ENCODE measurements around the gene RAPGEF4. TPM values are rescaled to one million over a fixed set of nuclear protein-coding genes. Genes with fewer than 3 reads are reported as not detected.

Gene RAPGEF4
- total and polyA plus RNA-seq, 2 of the 4 experiments (the other 2 are of a cell fraction), result 1.7 to 3.2 TPM

GRCh38 chr2:172863341-172863740 lies 127.7 kb downstream of the RAPGEF4 start:
- no peak overlapping the region for H2BK15ac ChIP-seq (ENCODE audit: low read depth, low read length)
- DNase-seq, result no peak

More at GRCh38 chr2:172863341-172863740, 127.7 kb downstream of the RAPGEF4 start:
- intact Hi-C loops (cut with micrococcal nuclease) (no loop called here), dilution Hi-C loops (cut with HindIII; ENCODE audit: low sequenced_read_pairs, unreplicated experiment) (no loop called here), in situ Hi-C loops (cut with MboI; ENCODE audit: low sequenced_read_pairs) (no loop called here)
- Histone ChIP-seq H3K27ac (ENCODE audit: insufficient read depth, low read length) (no peak overlapping the region), H3K9me3 (ENCODE audit: control insufficient read depth, insufficient read depth, low read length) (no peaks in the 10 kb centered on the region), H3K4me2 (ENCODE audit: low read depth, low read length) (no peak overlapping the region), H3K14ac (replicated peaks; ENCODE audit: low read depth, low read length) (no peak overlapping the region), H2AK9ac (replicated peaks; ENCODE audit: low read depth, low read length, poor library complexity) (no peak overlapping the region), H4K20me1 (ENCODE audit: insufficient read depth, low read length) (no peaks in the 10 kb centered on the region), H2BK5ac (ENCODE audit: low read depth, low read length, poor library complexity, severe bottlenecking) (no peak overlapping the region), H4K8ac (ENCODE audit: low read depth in 2 of 2, low read length in 2 of 2) (no peak overlapping the region), H4K91ac (ENCODE audit: insufficient read depth, low read depth, low read length) (no peak overlapping the region), H3K9ac (ENCODE audit: low read depth, low read length) (no peak overlapping the region), H3K27me3 (ENCODE audit: control insufficient read depth, insufficient read depth, low read length) (no peaks in the 10 kb centered on the region), H2BK20ac (ENCODE audit: low read depth, low read length) (no peak overlapping the region), H3K56ac (ENCODE audit: extremely low read depth, insufficient read depth, low read length) (no peak overlapping the region), H2BK120ac (ENCODE audit: low read depth, low read length) (no peak overlapping the region), H3K4me3 (ENCODE audit: insufficient read depth, low read depth, low read length) (no peak overlapping the region), H3K9me1 (ENCODE audit: insufficient read depth, low read length) (no peaks in the 10 kb centered on the region; the same call in 1 of the 2 replicates), H3K4me1 (ENCODE audit: control insufficient read depth, insufficient read depth, low read length) (peaks cover 5% of the 10 kb centered on the region), H2AK5ac (ENCODE audit: low read depth, low read length) (no peak overlapping the region), H4K5ac (ENCODE audit: low read depth, low read length) (no peak overlapping the region), H3K23ac (ENCODE audit: low read depth, low read length) (no peak overlapping the region), H3K36me3 (ENCODE audit: control insufficient read depth, insufficient read depth, low read length) (no peaks in the 10 kb centered on the region), H3K79me1 (ENCODE audit: low read depth in 1 of 2, low read length in 2 of 2) (no peaks in the 10 kb centered on the region), H2AFZ (replicated peaks; ENCODE audit: low read length, poor library complexity) (no peak overlapping the region), H3K18ac (ENCODE audit: low read depth, low read length) (no peak overlapping the region), H3K4ac (ENCODE audit: low read depth, low read length) (no peak overlapping the region)
- ATAC-seq (ENCODE audit: low read depth), result no peak
- POLR2A ChIA-PET (ENCODE audit: unreplicated experiment), result no interaction called here
- TF ChIP-seq MAZ (IDR thresholded peaks at IDR 0.05; ENCODE audit: borderline replicate concordance, low read depth, low read length) (no peak), FOS (IDR thresholded peaks at IDR 0.05; ENCODE audit: low read depth, low read length) (no peak), MAFK (IDR thresholded peaks at IDR 0.05; ENCODE audit: low read depth, low read length) (no peak), RAD21 (IDR thresholded peaks at IDR 0.05; ENCODE audit: low read length) (no peak), RFX5 (IDR thresholded peaks at IDR 0.05; ENCODE audit: low read depth, low read length) (no peak), POLR2A (IDR thresholded peaks at IDR 0.05; ENCODE audit: low read depth, low read length) (no peak), RCOR1 (IDR thresholded peaks at IDR 0.05; ENCODE audit: insufficient replicate concordance, low read length) (no peak), MXI1 (IDR thresholded peaks at IDR 0.05; ENCODE audit: borderline replicate concordance, low read depth, low read length) (no peak), CEBPB (IDR thresholded peaks at IDR 0.05; ENCODE audit: low read depth, low read length) (no peak), SMC3 (IDR thresholded peaks at IDR 0.05; ENCODE audit: low read depth, low read length) (no peak), CHD1 (IDR thresholded peaks at IDR 0.05; ENCODE audit: low read depth, low read length) (no peak), USF2 (IDR thresholded peaks at IDR 0.05; ENCODE audit: low read depth, low read length) (no peak), BHLHE40 (IDR thresholded peaks at IDR 0.05; ENCODE audit: low read depth, low read length) (no peak), NFE2L2 (IDR thresholded peaks at IDR 0.05; ENCODE audit: low read depth, low read length) (no peak), ELK1 (IDR thresholded peaks at IDR 0.05; ENCODE audit: borderline replicate concordance, low read depth, low read length) (no peak), CTCF (conservative IDR thresholded peaks at IDR 0.05; ENCODE audit: low read depth, low read length) (no peak)
- no TSS peak for BruUV-seq (replicated peaks)
- no CpG with 5 or more reads among the region's 2 CpGs for WGBS, 2 experiments (ENCODE audit: extremely low coverage in 2 of 2, insufficient read length in 1 of 2)
- CTCF ChIA-PET, result interaction anchor here (0.7 to 1.6 kb wide), 4 partner anchors 15 to 92 kb away, joined by 3 to 12 read pairs (median 3); no protein-coding TSS in a partner anchor

Measured in IMR-90 (cell line).